Activated CD4-positive, alpha-beta T cell treated with anti-CD3 and anti-CD28 coated beads, Interleukin-2, amount 10 ng/mL, durations not matched to agents 7 days and 5 days (primary cell): ENCODE results near the gene LETM1. TPM values are rescaled to one million over a fixed set of nuclear protein-coding genes. Genes with fewer than 3 reads are reported as not detected.
"Not testable (repeated sequence)": the region's sequence is repeated elsewhere in the genome, so short reads cannot be mapped to it uniquely, and the experiment has no call there.

Experiments used
- CTCF ChIA-PET: fragments of 350-600 bp; sonication (Branson Sonifier 250); formaldehyde crosslinking; loops from one replicate; lab custom pipeline; 2021; ENCODE audit warnings: antibody characterized with exemption; lab: Charles Lee
- POLR2A ChIA-PET: fragments of 350-600 bp; sonication (Branson Sonifier 250); formaldehyde crosslinking; loops from one replicate; lab custom pipeline; 2021; ENCODE audit warnings: antibody characterized with exemption; lab: Charles Lee
- DNase-seq: peaks from one replicate; pipeline ENCODE4 v3.0.0-alpha.2; 2020
- H3K27ac Mint-ChIP-seq: one replicate; pipeline ENCODE4 v1.8.0; 2021; ENCODE audit warnings: mild to moderate bottlenecking, moderate library complexity, mixed read lengths
- H3K27me3 Mint-ChIP-seq: one replicate; pipeline ENCODE4 v1.8.0; 2021; ENCODE audit warnings: mixed read lengths
- H3K36me3 Mint-ChIP-seq: one replicate; pipeline ENCODE4 v1.8.0; 2021; ENCODE audit warnings: low read depth, mixed read lengths
- H3K4me1 Mint-ChIP-seq: one replicate; pipeline ENCODE4 v1.8.0; 2021; ENCODE audit warnings: mixed read lengths
- H3K4me3 Mint-ChIP-seq: one replicate; pipeline ENCODE4 v1.8.0; 2021; ENCODE audit warnings: mild to moderate bottlenecking, moderate library complexity, mixed read lengths
- H3K9me3 Mint-ChIP-seq: one replicate; pipeline ENCODE4 v1.8.0; 2021; ENCODE audit warnings: mixed read lengths
- total RNA-seq, 2 experiments: library from RNA; stranded (reverse); gene quantifications; one replicate each; pipeline ENCODE4 v1.2.3, GENCODE V29; 2021

Gene LETM1
- total RNA-seq, 2 experiments from 2014 or later, result 40.7 to 49.5 TPM

- POLR2A ChIA-PET, H3K27me3 Mint-ChIP-seq, H3K9me3 Mint-ChIP-seq, H3K27ac Mint-ChIP-seq, H3K4me3 Mint-ChIP-seq, DNase-seq: not testable (repeated sequence)
- Mint-ChIP-seq H3K36me3 (peaks cover 32% of the 10 kb centered on the region), H3K4me1 (peaks cover 23% of the 10 kb centered on the region)
- CTCF ChIA-PET, result interaction anchor here (0.6 kb wide), 1 partner anchor 850 kb away, joined by 3 read pairs; no protein-coding TSS in a partner anchor
These were observed 11.3 kb downstream of the LETM1 start for GRCh38 chr4:1844618-1845017.

DNA sequence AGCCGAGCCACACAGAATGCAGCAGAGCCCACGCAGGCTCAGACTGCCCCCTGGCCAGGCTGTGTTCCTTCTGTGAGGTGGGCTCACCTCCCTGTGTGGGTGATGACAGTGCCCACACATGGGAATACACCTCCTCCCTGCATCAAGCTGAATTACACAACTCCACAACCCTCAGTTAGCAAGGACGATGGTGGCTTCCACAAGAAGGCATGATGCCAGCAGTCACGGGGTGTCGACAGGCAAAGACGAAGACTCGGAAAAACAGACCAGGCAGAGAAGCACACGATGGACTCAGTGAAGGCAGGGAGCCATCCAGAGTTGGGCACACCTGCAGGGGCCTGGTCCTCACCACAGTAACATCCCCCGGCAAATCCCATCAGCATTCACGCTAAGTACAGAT, 12.1 kb downstream of the LETM1 start:
- peaks cover 24% of the 10 kb centered on the region for H3K4me1 Mint-ChIP-seq
- no peaks in the 10 kb centered on the region for H3K27me3 Mint-ChIP-seq
- no peaks in the 10 kb centered on the region for H3K9me3 Mint-ChIP-seq
- no peak for DNase-seq
- ChIA-PET POLR2A (no interaction called here), CTCF (no interaction called here)
- peaks cover 39% of the 10 kb centered on the region for H3K36me3 Mint-ChIP-seq
- no peak overlapping the region for H3K4me3 Mint-ChIP-seq
- no peak overlapping the region for H3K27ac Mint-ChIP-seq

GRCh38 chr4:1842993-1843448, 12.9 kb downstream of the LETM1 start:
- ChIA-PET CTCF (no interaction called here), POLR2A (no interaction called here)
- Mint-ChIP-seq H3K36me3 (peaks cover 40% of the 10 kb centered on the region), H3K27ac (no peak overlapping the region), H3K4me3 (no peak overlapping the region), H3K9me3 (no peaks in the 10 kb centered on the region), H3K27me3 (no peaks in the 10 kb centered on the region), H3K4me1 (peaks cover 22% of the 10 kb centered on the region)
- DNase-seq, result no peak

GRCh38 chr4:1842339-1842895, 13.5 kb downstream of the LETM1 start:
- no peak overlapping the region for H3K27ac Mint-ChIP-seq
- peaks cover 22% of the 10 kb centered on the region for H3K4me1 Mint-ChIP-seq
- H3K27me3 Mint-ChIP-seq, result no peaks in the 10 kb centered on the region
- ChIA-PET CTCF (no interaction called here), POLR2A (no interaction called here)
- DNase-seq, result no peak
- peaks cover 39% of the 10 kb centered on the region for H3K36me3 Mint-ChIP-seq
- H3K9me3 Mint-ChIP-seq, result no peaks in the 10 kb centered on the region
- no peak overlapping the region for H3K4me3 Mint-ChIP-seq

DNA sequence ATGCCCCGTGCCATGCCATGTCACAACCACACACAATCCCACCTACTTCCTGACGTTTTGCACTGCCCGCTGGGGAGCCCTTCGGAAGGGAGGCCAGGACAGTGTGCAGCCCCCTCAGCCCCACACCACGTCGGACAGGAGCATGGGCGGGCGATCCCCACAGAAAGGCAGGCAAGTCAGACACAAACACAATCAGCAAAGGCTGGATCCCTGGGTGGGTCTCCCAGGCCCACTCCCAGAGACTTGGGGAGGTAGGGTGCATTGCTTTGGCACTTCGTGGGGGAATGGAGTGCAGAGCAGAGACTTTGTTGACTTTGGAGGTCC, 14.1 kb downstream of the LETM1 start:
- CTCF ChIA-PET, result no interaction called here
- Mint-ChIP-seq H3K27me3 (no peaks in the 10 kb centered on the region), H3K36me3 (peaks cover 36% of the 10 kb centered on the region), H3K4me1 (peaks cover 22% of the 10 kb centered on the region), H3K27ac (peak overlapping the region; percentile 11), H3K4me3 (no peak overlapping the region), H3K9me3 (no peaks in the 10 kb centered on the region)
- POLR2A ChIA-PET, result no interaction called here
- no peak for DNase-seq

DNA sequence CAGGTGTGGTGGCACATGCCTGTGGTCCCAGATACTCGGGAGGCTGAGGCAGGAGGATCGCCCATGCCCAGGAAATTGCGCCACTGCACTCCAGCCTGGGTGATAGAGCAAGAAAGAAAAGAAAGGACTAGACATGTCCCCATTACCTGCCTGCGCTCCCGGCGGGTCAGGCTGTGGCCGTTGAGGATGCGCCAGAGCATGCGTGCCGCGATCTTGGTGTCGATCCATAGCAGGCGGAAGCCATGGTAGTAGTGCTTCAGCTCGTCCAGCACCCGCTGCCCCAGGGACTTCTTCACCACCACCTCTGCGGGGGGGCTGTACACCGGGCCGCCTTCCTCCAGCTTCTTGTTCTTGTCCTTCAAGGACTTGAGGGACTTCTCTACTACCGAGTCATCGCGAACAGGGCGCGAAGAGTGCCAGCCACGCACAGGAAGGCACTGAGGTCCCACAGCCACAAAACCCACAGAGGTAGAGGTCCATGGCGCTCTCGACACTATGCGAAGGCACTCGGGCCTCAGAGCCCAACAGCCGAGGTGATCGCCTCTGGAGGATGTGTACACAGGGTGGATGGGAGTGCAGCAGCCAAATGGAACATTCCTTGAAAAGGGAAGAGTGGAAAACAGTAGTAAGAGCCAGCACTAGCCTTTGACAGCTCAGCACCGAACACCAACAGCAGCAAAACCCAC, 14.6 kb downstream of the LETM1 start:
- Mint-ChIP-seq H3K36me3 (peaks cover 31% of the 10 kb centered on the region), H3K27me3 (no peaks in the 10 kb centered on the region), H3K4me1 (peaks cover 20% of the 10 kb centered on the region), H3K4me3 (no peak overlapping the region), H3K27ac (no peak overlapping the region), H3K9me3 (no peaks in the 10 kb centered on the region)
- POLR2A ChIA-PET, result no interaction called here
- DNase-seq, result no peak
- CTCF ChIA-PET, result no interaction called here

DNA sequence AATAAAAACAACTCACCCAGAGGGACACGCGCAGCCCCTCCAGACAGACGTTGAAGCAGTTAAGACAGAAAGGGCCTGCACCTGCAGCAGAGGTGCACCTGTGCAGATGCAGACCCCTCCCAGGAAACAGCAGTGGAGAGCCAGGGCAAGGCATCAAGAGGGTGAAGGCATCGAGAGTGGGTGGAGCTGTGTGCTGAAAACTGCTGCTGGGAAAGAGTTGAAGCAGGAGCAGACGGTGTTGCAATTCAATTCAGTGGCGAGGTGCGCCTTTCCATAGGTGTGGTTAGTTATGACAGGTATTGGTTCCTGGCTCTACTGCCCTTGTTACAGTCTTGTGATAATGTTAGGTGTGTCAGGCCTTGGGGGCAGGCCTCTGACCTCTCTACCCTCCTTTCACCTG, 16.7 kb downstream of the LETM1 start:
- H3K4me3 Mint-ChIP-seq, result no peak overlapping the region
- POLR2A ChIA-PET, result no interaction called here
- no peak overlapping the region for H3K27ac Mint-ChIP-seq
- H3K27me3 Mint-ChIP-seq, result no peaks in the 10 kb centered on the region
- DNase-seq, result no peak
- H3K9me3 Mint-ChIP-seq, result no peaks in the 10 kb centered on the region
- CTCF ChIA-PET, result no interaction called here
- peaks cover 20% of the 10 kb centered on the region for H3K4me1 Mint-ChIP-seq
- peaks cover 29% of the 10 kb centered on the region for H3K36me3 Mint-ChIP-seq

DNA sequence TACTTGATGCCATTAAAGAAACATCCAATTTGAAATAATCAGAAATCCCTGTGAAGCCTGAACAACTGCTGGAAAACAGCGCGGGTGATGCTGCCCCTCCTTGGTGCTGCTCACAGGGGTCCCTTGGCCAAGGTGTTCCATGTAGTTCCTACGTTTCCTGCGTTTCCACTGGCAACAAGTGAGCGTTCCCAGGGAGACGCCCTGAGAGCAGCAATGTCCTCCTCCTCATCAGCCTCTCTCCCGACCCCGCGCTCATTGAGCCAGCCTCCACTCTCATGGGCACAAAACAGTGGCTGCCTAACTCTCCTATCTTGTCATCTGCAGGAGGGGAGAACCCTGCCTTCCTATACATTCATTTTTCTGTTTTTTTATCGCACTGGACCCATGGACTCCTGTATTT, 18.9 kb downstream of the LETM1 start:
- Mint-ChIP-seq H3K27ac (no peak overlapping the region), H3K4me1 (peaks cover 19% of the 10 kb centered on the region), H3K36me3 (peaks cover 30% of the 10 kb centered on the region), H3K9me3 (no peaks in the 10 kb centered on the region), H3K27me3 (no peaks in the 10 kb centered on the region), H3K4me3 (no peak overlapping the region)
- POLR2A ChIA-PET, result interaction anchor here (0.6 kb wide), 1 partner anchor 14 kb away, joined by 3 read pairs; no protein-coding TSS in a partner anchor
- CTCF ChIA-PET, result interaction anchor here (1.0 kb wide), 1 partner anchor 19 kb away, joined by 3 read pairs; no protein-coding TSS in a partner anchor
- no peak for DNase-seq

- H3K27me3 Mint-ChIP-seq, result no peaks in the 10 kb centered on the region
- H3K4me3 Mint-ChIP-seq, result no peak overlapping the region
- ChIA-PET POLR2A (no interaction called here), CTCF (no interaction called here)
- no peak overlapping the region for H3K27ac Mint-ChIP-seq
- H3K9me3 Mint-ChIP-seq, result no peaks in the 10 kb centered on the region
- DNase-seq, result no peak
- H3K4me1 Mint-ChIP-seq, result peaks cover 16% of the 10 kb centered on the region
- H3K36me3 Mint-ChIP-seq, result peaks cover 32% of the 10 kb centered on the region
These were observed 19.3 kb downstream of the LETM1 start for GRCh38 chr4:1836650-1837049.

GRCh38 chr4:1835836-1836235, 20.1 kb downstream of the LETM1 start:
- H3K27ac Mint-ChIP-seq, H3K27me3 Mint-ChIP-seq, H3K4me3 Mint-ChIP-seq, POLR2A ChIA-PET, H3K9me3 Mint-ChIP-seq, DNase-seq: not testable (repeated sequence)
- Mint-ChIP-seq H3K4me1 (peaks cover 10% of the 10 kb centered on the region), H3K36me3 (peaks cover 27% of the 10 kb centered on the region)
- CTCF ChIA-PET, result interaction anchor here (2.7 kb wide), 1 partner anchor 26 kb away, joined by 9 read pairs; no protein-coding TSS in a partner anchor

GRCh38 chr4:1834047-1834775, 21.7 kb downstream of the LETM1 start:
- CTCF ChIA-PET, result interaction anchor here (0.6 to 2.7 kb wide), 2 partner anchors 13 to 24 kb away, joined by 3 to 9 read pairs; no protein-coding TSS in a partner anchor
- POLR2A ChIA-PET, result no interaction called here
- peaks cover 8% of the 10 kb centered on the region for H3K4me1 Mint-ChIP-seq

DNA sequence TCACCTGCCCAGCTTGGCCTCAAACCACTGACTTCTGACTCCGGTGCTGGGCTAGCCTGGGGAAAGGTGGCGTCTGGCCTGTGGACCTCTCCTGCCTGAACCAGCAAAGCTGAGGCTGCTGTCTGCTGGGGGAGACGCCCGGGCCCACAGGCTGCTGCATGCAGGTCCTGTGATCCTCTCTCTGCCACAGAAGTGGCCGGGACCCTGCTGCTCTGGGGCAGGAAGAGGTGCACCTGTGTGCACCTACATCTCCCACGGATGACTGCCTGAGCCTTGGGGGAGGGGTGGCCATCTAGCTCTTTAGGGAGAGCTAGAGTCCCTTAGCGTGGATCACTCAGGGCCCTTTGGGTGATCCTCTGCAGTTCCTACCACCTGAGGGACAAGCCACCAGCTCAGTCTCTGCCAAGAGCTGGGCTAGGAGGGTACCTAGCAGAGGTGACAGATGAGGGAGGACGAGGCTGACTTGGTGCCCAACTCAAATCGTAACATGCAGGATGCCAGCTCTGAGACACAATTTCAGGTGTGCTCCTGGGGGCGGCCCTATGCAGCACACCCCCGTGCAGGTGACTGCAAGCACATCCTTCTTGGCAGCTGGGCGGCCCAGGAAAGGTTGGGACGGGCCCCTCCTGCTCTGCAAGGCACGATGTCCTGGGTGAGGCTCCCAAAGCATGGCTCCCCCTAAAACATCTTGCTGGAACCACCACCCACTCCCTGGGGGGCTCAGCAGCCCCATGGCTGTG, 22.5 kb downstream of the LETM1 start:
- POLR2A ChIA-PET, result no interaction called here
- no peak overlapping the region for H3K27ac Mint-ChIP-seq
- no peak overlapping the region for H3K4me3 Mint-ChIP-seq
- H3K36me3 Mint-ChIP-seq, result peaks cover 22% of the 10 kb centered on the region
- CTCF ChIA-PET, result interaction anchor here (1.2 to 2.7 kb wide), 3 partner anchors 10 to 23 kb away, joined by 3 to 9 read pairs (median 4); no protein-coding TSS in a partner anchor
- H3K9me3 Mint-ChIP-seq, result no peaks in the 10 kb centered on the region
- H3K27me3 Mint-ChIP-seq, result no peaks in the 10 kb centered on the region
- H3K4me1 Mint-ChIP-seq, result peaks cover 7% of the 10 kb centered on the region
- DNase-seq, result no peak

More at GRCh38 chr4:1834047-1834775, 21.7 kb downstream of the LETM1 start:
- Mint-ChIP-seq H3K27me3 (no peaks in the 10 kb centered on the region), H3K36me3 (peaks cover 25% of the 10 kb centered on the region), H3K9me3 (no peaks in the 10 kb centered on the region), H3K4me3 (no peak overlapping the region), H3K27ac (no peak overlapping the region)
- no peak for DNase-seq
